Adipose tissue (tissue), 3 donors: Measurements from ENCODE around the gene ASAH2B. TPM values are rescaled to one million over a fixed set of nuclear protein-coding genes. Genes with fewer than 3 reads are reported as not detected.
"Not testable (repeated sequence)": the region's sequence is repeated elsewhere in the genome, so short reads cannot be mapped to it uniquely, and the experiment has no call there.

Source experiments
- H3K27ac ChIP-seq: one replicate; pipeline ENCODE4 v1.5.1; 2013; ENCODE audit warnings: low read depth, low read length
- WGBS, 3 donors: extraction: QIAGEN DNeasy Blood & Tissue Kit; methylation state at CpG; one replicate each; pipeline ENCODE4 v1.1.7; 2013; 5-methylcytosine and 5-hydroxymethylcytosine counted together
- polyA plus RNA-seq, 3 donors: library from polyadenylated mRNA; stranded (reverse); fragments of 200-250 nt; gene quantifications; one replicate each; pipeline ENCODE4 v1.2.3, GENCODE V29; 2013
- donor health status: healthy with polysubstance abuse.
- donor health status: Bipolar disorder and iron deficiency.
- donor health status: healthy.

The ASAH2B gene
- polyA plus RNA-seq, result 1 to 10 TPM in 2 of 3 donors, under 1 TPM in 1; 0.79 to 3.1 (median 1.9) TPM

DNA sequence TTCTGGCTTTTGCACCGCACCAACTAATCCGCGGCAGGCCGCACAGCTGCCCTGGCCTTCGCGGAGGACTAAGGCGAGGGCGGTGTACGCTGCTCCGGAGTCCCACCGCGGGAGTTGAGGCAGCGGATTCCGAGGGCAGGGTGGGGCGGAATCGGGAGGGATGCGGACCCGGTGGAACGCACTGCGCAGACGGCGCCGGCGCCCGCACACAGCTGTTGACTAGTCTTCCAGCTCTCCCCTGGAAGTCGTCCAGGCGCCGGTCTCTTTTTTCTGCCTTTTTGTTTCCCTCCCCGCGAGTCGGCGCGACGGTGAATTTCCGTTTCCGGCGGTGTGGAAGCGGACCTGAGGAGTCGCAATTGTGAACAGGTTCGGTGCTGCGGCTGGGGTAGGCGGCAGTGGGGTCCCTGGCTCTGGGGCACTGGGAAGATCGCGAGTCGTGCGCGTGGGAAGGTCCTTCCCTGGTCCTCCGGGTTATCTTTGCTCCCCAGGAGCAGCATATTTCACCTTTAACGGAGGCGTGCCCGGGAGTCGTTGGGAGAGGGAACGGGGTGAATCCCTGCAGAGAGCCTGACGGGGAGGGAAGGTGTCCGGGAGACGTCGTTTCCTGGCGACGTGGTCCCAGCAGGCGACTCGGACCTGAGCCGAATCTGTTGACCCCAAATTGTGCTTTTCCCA, at the start of gene ASAH2B:
ASAH2B (plus strand) TSS at position 319 of the 675 bp plus-strand sequence. CDS start 5,195 bp downstream, outside the sequence.
- no peak within 1 kb of the TSS for H3K27ac ChIP-seq
- 0% methylated on average over 62 of the region's 62 CpGs for WGBS, 3 donors

GRCh38 chr10:50697819-50698218, 41.9 kb upstream of the ASAH2B start:
- not testable (repeated sequence) for H3K27ac ChIP-seq
- WGBS, 3 donors, result no CpG with 5 or more reads among the region's 4 CpGs

GRCh38 chr10:50701947-50702346, 37.8 kb upstream of the ASAH2B start:
- not testable (repeated sequence) for H3K27ac ChIP-seq
- WGBS, 3 donors, result 51 to 88% (median 81%) methylated on average over 1 to 2 of the region's 5 CpGs

DNA sequence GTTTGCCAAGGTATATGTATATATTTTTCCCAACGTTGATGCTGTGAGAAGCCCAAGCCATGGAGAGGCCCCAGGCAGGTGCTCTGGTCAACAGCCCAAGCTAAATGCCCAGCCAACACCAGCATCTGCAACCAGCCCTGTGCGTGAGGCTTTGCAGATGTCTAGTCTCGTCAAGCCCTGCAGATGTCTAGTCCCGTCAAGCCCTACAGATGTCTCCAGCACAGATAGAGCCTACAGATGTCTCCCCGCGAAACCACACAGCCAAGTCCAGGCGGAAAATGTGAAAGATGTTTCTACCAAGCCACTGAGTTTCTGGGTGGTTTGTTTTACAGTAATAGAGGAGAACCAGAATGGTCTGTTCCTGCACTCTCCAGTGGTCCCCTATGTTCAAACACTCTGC, 36.7 kb upstream of the ASAH2B start:
- WGBS, 3 donors, result 90 to 93% (median 93%) methylated on average over 4 to 6 of the region's 7 CpGs
- not testable (repeated sequence) for H3K27ac ChIP-seq

- not testable (repeated sequence) for H3K27ac ChIP-seq
- WGBS, 3 donors, result 55 to 65% (median 65%) methylated on average over 4 of the region's 5 CpGs
Observed at GRCh38 chr10:50704436-50705079, 35.2 kb upstream of the ASAH2B start.

DNA sequence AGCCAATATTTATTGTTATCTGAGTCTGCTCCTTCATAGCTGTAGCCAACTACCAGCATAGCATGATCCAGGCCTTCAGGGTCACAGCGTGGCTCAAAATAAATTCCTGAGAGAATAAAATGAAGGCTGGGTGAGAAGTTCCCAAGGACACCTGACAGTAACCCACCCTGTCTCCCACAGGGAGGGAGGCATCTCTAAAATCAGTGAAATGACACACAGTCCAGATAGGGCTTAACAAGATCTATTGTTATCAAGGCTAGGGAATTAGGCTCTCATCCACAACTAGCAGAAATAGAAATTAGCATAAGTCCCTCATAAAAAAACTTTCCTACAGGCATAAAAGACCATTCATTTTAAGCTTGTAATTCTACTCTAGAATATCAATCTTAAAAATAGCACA, 33.7 kb upstream of the ASAH2B start:
- not testable (repeated sequence) for H3K27ac ChIP-seq
- WGBS, 3 donors, result 63 to 84% (median 81%) methylated on average over 1 of the region's 1 CpG

GRCh38 chr10:50710241-50710640, 29.5 kb upstream of the ASAH2B start:
- not testable (repeated sequence) for H3K27ac ChIP-seq
- WGBS, 3 donors, result 80 to 89% (median 89%) methylated on average over 11 to 12 of the region's 13 CpGs

DNA sequence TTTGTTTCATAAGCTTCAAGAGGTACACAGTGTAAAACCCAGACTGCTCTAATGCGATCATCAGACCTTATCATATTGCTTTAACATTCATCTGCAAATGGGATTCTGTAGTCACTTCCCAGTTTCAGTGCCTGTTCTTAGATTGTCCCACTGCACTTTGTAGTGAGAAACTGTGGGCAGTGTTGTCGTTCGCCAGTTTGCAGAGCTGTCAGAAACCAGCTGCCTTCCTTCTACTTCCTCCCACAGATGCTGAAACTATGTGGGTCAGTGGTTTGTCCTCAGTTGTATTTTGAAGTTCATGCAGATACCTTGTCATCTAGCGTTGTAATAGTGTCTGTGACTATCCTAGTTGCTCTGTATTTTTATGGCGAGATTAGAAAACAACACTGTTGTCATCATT, 15.9 kb upstream of the ASAH2B start:
- H3K27ac ChIP-seq, result not testable (repeated sequence)
- WGBS, 3 donors, result 33 to 48% (median 44%) methylated on average over 5 of the region's 5 CpGs

GRCh38 chr10:50728112-50728511, 11.6 kb upstream of the ASAH2B start:
- WGBS, 3 donors, result 85 to 94% (median 91%) methylated on average over 2 of the region's 2 CpGs
- not testable (repeated sequence) for H3K27ac ChIP-seq

GRCh38 chr10:50738987-50739617, 634 bp upstream of the ASAH2B start:
- 63 to 70% (median 67%) methylated on average over 23 of the region's 23 CpGs for WGBS, 3 donors
- not testable (repeated sequence) for H3K27ac ChIP-seq

- 2 to 3% (median 2%) methylated on average over 8 of the region's 8 CpGs for WGBS, 3 donors
- no peak overlapping the region for H3K27ac ChIP-seq
Observed at GRCh38 chr10:50740293-50740648, 535 bp downstream of the ASAH2B start.

- not testable (repeated sequence) for H3K27ac ChIP-seq
- WGBS, 3 donors, result 90 to 94% (median 93%) methylated on average over 10 of the region's 10 CpGs
Observed at GRCh38 chr10:50742820-50743219, 3.1 kb downstream of the ASAH2B start.

GRCh38 chr10:50766774-50767513, 27.2 kb downstream of the ASAH2B start:
- H3K27ac ChIP-seq, result not testable (repeated sequence)
- 77 to 94% (median 89%) methylated on average over 4 to 5 of the region's 5 CpGs for WGBS, 3 donors

GRCh38 chr10:50772042-50772441, 32.3 kb downstream of the ASAH2B start:
- H3K27ac ChIP-seq, result not testable (repeated sequence)
- WGBS, 3 donors, result 88 to 98% (median 97%) methylated on average over 3 of the region's 3 CpGs

GRCh38 chr10:50774868-50775267, 35.1 kb downstream of the ASAH2B start:
- not testable (repeated sequence) for H3K27ac ChIP-seq
- WGBS, 3 donors, result 59 to 68% (median 62%) methylated on average over 2 of the region's 2 CpGs

- 57 to 90% (median 64%) methylated on average over 1 of the region's 1 CpG for WGBS, 3 donors
- H3K27ac ChIP-seq, result not testable (repeated sequence)
Observed at GRCh38 chr10:50780036-50780435, 40.3 kb downstream of the ASAH2B start.

- H3K27ac ChIP-seq, result not testable (repeated sequence)
Observed at GRCh38 chr10:50782017-50782416, 42.3 kb downstream of the ASAH2B start.

- 21 to 62% (median 58%) methylated on average over 5 of the region's 5 CpGs for WGBS, 3 donors
- not testable (repeated sequence) for H3K27ac ChIP-seq
Observed at GRCh38 chr10:50787962-50788361, 48.2 kb downstream of the ASAH2B start.
